GM19025 (cell line): ENCODE data around the gene HOGA1.
"Not testable (repeated sequence)": the region's sequence is repeated elsewhere in the genome, so short reads cannot be mapped to it uniquely, and the experiment has no call there.

Source experiments
- ATAC-seq: cut with Tn5 transposase; IDR thresholded peaks from one replicate; pipeline ENCODE4 v1.9.1; 2021; ENCODE audit warnings: mild to moderate bottlenecking, low read depth, moderate library complexity; ENCODE audit not compliant: unreplicated experiment

Gene HOGA1

DNA sequence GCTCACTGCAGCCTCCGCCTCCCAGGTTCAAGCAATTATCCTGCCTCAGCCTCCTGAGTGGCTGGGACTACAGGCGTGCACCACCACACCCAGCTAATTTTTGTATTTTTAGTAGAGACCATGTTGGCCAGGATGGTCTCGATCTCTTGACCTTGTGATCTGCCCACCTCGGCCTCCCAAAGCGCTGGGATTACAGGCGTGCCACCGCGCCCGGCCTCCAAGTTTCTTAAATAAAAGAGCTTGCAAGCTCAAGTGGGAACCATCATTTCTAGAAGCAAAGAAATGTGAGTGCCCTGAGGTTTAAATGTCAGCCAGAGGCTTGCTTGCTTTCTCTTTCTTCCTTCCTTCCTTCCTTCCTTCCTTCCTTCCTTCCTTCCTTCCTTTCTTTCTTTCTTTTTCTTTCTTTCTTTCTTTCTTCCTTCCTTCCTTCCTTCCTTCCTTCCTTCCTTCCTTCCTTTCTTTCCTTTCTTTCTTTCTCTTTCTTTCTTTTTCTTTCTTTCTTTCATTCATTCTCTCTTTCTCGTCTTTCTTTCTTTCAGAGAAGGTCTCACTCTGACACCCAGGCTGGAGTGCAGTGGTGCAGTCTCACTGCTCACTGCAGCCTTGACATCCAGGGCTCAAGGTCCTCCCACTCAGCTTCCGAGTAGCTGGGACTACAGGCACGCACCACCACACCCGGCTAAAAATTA lies 58.4 kb downstream of the HOGA1 start:
- ATAC-seq = not testable (repeated sequence)

DNA sequence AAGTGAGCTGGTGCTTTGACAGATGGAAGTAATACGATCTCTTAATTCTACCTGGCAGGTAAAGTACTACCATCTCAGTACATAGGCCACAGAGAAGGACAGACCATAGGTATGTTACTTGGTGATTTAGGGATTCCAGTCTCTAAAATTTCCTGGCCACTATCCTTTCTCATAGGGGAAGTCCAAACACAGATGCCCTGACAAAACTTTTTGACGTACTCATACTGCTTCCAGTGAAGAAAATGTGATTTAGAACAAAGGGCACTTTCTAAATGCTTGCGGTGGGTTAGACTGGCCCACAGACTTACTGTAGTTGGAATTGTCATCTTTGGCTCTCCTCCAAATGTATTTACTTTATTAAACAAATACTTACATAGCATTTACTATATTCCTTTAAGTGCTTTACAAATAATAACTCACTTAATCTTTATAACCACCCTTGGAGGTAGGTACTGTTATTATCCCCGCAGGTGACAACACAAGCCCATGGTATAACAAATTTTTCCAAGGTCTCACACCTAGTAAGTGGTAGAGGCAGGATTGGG lies 59.3 kb downstream of the HOGA1 start:
- no peak for ATAC-seq

GRCh38 chr10:97644936-97645335 lies 60.7 kb downstream of the HOGA1 start:
- ATAC-seq = no peak

DNA sequence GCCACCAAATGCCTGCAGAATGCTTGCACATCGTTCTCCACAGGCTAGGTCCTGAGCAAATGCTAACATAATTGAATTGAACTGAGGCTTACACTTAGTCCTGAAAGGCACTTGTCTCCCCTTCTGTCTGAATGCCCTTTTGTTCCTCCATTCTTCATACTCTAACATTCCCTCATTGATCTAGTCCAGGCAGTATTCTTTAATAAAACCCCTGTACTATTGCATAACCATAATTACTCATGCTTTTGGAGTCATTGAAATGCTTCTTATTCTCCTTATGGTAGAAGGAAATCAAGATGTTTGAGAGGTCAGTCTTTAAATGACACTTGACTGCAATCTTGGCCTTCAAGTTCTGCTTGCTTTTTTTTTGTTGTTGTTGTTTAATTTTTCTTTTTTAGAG lies 63.4 kb downstream of the HOGA1 start:
- ATAC-seq = no peak

DNA sequence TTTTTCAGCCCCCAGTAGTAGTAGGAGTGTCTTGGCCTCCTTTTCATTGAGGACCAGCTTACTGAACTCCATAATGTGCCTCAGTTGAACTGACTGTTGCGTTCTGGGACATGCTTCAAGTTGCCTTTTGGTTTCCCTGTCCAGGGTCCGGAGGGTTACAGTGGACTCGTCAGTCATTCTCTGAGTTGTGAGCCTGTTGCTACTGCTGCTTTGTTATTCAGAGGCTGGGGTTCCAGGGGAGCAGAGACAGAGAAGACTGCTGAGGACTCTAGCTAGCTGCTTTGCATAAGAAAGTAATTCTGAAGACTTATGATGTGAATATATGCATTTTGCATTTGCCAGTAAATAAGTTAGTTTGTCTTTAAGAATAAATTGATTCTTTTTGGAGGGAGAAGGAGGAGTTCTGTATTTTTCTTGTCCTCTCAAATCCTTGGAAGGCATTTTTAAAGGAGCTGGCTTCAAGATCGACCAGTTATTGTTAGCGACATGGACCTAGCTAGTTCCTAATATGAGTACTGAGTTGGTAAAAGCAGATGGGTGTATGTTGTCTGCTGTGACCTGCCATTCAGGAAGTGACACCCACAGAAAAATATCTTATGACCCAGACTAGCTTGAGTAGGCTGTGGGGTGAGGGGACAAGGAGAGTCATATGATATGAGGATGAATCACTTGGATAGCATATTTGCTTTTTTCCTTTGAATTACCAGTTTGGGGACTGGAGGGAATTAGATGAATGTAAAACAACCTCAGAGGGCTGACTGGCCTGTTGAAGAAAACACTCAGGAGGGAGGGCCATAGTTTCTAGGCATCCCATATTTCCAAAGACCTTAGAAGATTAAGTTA lies 64.6 kb downstream of the HOGA1 start:
- ATAC-seq = peak; percentile 93

GRCh38 chr10:97649405-97649750 lies 65.2 kb downstream of the HOGA1 start:
- ATAC-seq = not testable (repeated sequence)

GRCh38 chr10:97650726-97651125 lies 66.5 kb downstream of the HOGA1 start:
- ATAC-seq = no peak

DNA sequence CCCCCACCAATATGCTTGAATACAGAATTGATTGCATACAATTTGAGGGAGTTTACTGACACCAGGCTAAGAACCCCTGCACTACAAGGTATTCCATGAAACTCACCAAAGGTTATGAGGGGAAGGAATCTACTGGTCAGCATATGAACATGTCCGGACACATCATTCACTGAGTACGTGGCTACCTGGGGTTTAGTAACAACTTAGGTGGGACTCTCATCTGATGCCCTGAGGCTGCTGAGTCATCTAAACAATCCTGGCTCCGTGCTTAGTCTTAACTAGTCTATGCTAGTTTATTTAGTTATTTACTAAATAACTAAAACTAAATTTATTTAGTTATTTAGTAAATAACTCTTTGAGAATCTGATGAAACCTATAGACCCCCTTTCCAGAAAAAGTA lies 67.6 kb downstream of the HOGA1 start:
- no peak for ATAC-seq

- ATAC-seq = no peak
These were observed 72.6 kb downstream of the HOGA1 start for GRCh38 chr10:97656777-97657176.

DNA sequence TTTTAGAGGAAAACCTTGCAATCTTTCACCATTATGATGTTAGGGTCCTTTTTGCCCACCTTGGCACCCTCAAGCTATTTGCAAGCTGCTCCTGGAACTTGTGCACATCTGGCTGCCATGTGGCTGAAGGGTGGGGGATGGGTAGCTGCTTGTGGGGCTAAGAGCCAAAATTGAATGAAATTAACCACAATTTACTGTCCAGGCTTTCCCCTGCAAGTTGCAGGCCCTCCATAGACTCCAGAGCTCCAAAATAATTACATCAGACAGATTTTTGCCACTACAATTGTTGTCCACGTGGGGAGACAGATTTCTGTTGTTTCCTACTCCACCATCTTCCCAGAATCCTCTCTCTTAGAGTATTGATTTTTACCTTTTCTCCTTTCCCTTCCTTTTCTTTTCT lies 75.4 kb downstream of the HOGA1 start:
- ATAC-seq = no peak
